ENCODE measurements around the gene ADAMTS2. TPM values are rescaled to one million over a fixed set of nuclear protein-coding genes. Genes with fewer than 3 reads are reported as not detected.

The ADAMTS2 gene
- total RNA-seq, 1 experiment from 2014 or later, result 3.9 TPM

DNA sequence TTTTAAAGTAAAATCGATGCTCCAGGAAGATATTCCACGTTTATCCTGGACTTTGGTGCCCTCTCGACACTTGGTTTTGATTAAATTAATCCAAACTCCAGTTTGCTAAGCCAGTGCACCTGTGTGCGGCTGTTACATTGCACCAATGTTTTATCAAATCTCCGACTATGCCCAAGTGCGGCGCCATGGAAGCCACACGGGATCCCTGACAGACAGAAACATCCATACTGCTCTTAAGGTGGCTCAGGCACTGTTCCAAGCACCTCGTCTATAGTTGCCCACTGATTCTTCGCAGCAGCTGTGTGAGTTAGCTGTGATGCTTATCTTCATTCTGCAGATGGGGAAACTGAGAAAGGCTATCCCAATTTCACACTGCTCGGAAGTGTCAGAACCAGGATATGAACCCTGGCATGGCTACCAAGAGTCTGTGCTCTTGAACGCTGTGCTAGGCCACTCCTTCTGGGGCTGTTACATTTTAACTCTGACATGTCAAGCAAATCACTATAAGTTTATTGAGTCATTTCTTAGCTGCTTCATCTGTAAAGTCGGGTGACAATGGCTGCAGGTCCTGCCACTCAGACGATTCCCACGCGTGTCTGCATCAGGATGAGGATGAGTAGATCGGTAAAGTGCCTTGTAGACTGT, 113.0 kb downstream of the ADAMTS2 start:
- ChIA-PET RAD21 (ENCODE audit: low non-redundant PET in 1 of 2, low total read pairs in 2 of 2, uncharacterized antibody in 2 of 2, unreplicated experiment in 2 of 2) (no interaction called here), POLR2A (no interaction called here), CTCF (no interaction called here)
- intact Hi-C loops (cut with micrococcal nuclease), result no loop called here
- BruUV-seq (replicated peaks), result no TSS peak
- no peaks in the 10 kb centered on the region for H3K9me3 ChIP-seq (ENCODE audit: control insufficient read depth in 1 of 2, insufficient read depth in 1 of 2, low read depth in 1 of 2, low read length in 2 of 2)
- H4K20me1 ChIP-seq (ENCODE audit: insufficient read depth), result no peaks in the 10 kb centered on the region
- H3K9me2 ChIP-seq (ENCODE audit: insufficient read depth), result no peaks in the 10 kb centered on the region
- H3K27me3 ChIP-seq (ENCODE audit: insufficient read depth, low read length), result no peaks in the 10 kb centered on the region
- no peaks in the 10 kb centered on the region for H3K36me3 ChIP-seq (ENCODE audit: control insufficient read depth in 1 of 2, insufficient read depth in 2 of 2, low read length in 2 of 2)
- no peak overlapping the region for H3K4me2 ChIP-seq (ENCODE audit: low read length)
- TF ChIP-seq, protein P1, sequence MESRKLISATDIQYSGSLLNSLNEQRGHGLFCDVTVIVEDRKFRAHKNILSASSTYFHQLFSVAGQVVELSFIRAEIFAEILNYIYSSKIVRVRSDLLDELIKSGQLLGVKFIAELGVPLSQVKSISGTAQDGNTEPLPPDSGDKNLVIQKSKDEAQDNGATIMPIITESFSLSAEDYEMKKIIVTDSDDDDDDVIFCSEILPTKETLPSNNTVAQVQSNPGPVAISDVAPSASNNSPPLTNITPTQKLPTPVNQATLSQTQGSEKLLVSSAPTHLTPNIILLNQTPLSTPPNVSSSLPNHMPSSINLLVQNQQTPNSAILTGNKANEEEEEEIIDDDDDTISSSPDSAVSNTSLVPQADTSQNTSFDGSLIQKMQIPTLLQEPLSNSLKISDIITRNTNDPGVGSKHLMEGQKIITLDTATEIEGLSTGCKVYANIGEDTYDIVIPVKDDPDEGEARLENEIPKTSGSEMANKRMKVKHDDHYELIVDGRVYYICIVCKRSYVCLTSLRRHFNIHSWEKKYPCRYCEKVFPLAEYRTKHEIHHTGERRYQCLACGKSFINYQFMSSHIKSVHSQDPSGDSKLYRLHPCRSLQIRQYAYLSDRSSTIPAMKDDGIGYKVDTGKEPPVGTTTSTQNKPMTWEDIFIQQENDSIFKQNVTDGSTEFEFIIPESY (IDR thresholded peaks at IDR 0.05; ENCODE audit: extremely low read depth, insufficient replicate concordance, low read length), result no peak
- TF ChIP-seq ZNF274 (IDR thresholded peaks at IDR 0.05; ENCODE audit: low read depth, low read length) (no peak), SP1 (IDR thresholded peaks at IDR 0.05; ENCODE audit: low read depth) (no peak), EGR1 (IDR thresholded peaks at IDR 0.05; ENCODE audit: low read depth) (no peak), CEBPB (IDR thresholded peaks at IDR 0.05; ENCODE audit: low read depth) (no peak), ZFX (IDR thresholded peaks at IDR 0.05) (no peak), EZH2 (IDR thresholded peaks at IDR 0.05) (no peak), FOSL1 (IDR thresholded peaks at IDR 0.05; ENCODE audit: low read depth) (no peak), YY1 (IDR thresholded peaks at IDR 0.05; ENCODE audit: extremely low read depth, insufficient replicate concordance, low read depth, low read length) (no peak), ELF1 (IDR thresholded peaks at IDR 0.05; ENCODE audit: borderline replicate concordance, low read depth) (no peak), RAD21 (IDR thresholded peaks at IDR 0.05; ENCODE audit: low read depth) (no peak), POLR2A (IDR thresholded peaks at IDR 0.05; ENCODE audit: borderline replicate concordance, extremely low read depth, insufficient read depth, insufficient read length) (no peak)
- TF ChIP-seq, protein P2, sequence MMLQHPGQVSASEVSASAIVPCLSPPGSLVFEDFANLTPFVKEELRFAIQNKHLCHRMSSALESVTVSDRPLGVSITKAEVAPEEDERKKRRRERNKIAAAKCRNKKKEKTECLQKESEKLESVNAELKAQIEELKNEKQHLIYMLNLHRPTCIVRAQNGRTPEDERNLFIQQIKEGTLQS (IDR thresholded peaks at IDR 0.05), result no peak
- TF ChIP-seq, protein P3, sequence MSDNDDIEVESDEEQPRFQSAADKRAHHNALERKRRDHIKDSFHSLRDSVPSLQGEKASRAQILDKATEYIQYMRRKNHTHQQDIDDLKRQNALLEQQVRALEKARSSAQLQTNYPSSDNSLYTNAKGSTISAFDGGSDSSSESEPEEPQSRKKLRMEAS (IDR thresholded peaks at IDR 0.05), result no peak
- TF ChIP-seq, protein P4, sequence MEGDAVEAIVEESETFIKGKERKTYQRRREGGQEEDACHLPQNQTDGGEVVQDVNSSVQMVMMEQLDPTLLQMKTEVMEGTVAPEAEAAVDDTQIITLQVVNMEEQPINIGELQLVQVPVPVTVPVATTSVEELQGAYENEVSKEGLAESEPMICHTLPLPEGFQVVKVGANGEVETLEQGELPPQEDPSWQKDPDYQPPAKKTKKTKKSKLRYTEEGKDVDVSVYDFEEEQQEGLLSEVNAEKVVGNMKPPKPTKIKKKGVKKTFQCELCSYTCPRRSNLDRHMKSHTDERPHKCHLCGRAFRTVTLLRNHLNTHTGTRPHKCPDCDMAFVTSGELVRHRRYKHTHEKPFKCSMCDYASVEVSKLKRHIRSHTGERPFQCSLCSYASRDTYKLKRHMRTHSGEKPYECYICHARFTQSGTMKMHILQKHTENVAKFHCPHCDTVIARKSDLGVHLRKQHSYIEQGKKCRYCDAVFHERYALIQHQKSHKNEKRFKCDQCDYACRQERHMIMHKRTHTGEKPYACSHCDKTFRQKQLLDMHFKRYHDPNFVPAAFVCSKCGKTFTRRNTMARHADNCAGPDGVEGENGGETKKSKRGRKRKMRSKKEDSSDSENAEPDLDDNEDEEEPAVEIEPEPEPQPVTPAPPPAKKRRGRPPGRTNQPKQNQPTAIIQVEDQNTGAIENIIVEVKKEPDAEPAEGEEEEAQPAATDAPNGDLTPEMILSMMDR (IDR thresholded peaks at IDR 0.05 in 2 of 3, conservative IDR thresholded peaks at IDR 0.05 in 1 of 3; ENCODE audit: borderline replicate concordance in 1 of 3, insufficient read depth in 1 of 3, low read depth in 2 of 3, low read length in 2 of 3), result no peak
- TF ChIP-seq, protein P5, sequence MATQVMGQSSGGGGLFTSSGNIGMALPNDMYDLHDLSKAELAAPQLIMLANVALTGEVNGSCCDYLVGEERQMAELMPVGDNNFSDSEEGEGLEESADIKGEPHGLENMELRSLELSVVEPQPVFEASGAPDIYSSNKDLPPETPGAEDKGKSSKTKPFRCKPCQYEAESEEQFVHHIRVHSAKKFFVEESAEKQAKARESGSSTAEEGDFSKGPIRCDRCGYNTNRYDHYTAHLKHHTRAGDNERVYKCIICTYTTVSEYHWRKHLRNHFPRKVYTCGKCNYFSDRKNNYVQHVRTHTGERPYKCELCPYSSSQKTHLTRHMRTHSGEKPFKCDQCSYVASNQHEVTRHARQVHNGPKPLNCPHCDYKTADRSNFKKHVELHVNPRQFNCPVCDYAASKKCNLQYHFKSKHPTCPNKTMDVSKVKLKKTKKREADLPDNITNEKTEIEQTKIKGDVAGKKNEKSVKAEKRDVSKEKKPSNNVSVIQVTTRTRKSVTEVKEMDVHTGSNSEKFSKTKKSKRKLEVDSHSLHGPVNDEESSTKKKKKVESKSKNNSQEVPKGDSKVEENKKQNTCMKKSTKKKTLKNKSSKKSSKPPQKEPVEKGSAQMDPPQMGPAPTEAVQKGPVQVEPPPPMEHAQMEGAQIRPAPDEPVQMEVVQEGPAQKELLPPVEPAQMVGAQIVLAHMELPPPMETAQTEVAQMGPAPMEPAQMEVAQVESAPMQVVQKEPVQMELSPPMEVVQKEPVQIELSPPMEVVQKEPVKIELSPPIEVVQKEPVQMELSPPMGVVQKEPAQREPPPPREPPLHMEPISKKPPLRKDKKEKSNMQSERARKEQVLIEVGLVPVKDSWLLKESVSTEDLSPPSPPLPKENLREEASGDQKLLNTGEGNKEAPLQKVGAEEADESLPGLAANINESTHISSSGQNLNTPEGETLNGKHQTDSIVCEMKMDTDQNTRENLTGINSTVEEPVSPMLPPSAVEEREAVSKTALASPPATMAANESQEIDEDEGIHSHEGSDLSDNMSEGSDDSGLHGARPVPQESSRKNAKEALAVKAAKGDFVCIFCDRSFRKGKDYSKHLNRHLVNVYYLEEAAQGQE (IDR thresholded peaks at IDR 0.05; ENCODE audit: low read depth), result no peak
- no peaks in the 10 kb centered on the region for H3K79me2 ChIP-seq (ENCODE audit: insufficient read depth, low read length)
- H3K27ac ChIP-seq (ENCODE audit: low read depth, low read length), result no peak overlapping the region
- ATAC-seq (no peak), DNase-seq (ENCODE audit: low read depth, low spot score) (no peak)
- H3K4me3 ChIP-seq (replicated peaks in 1 of 2; ENCODE audit: low read depth in 1 of 2, low read length in 2 of 2), result no peak overlapping the region
- H2AFZ ChIP-seq (ENCODE audit: low read depth, low read length, poor library complexity, severe bottlenecking), result no peak overlapping the region
- H3K9ac ChIP-seq (ENCODE audit: low read length), result no peak overlapping the region
- no peaks in the 10 kb centered on the region for H3K4me1 ChIP-seq (ENCODE audit: control insufficient read depth in 1 of 2, insufficient read depth in 2 of 2, low read length in 2 of 2)

Data from HCT116 (cell line).